ENCODE measurements around the gene ZNF557.

ZNF557 gene

GRCh38 chr19:7130043-7130442, 60.5 kb downstream of the ZNF557 start:
- no peak for DNase-seq

- no peak for DNase-seq
Observed at GRCh38 chr19:7132054-7132453, 62.6 kb downstream of the ZNF557 start.

GRCh38 chr19:7137120-7137519, 67.6 kb downstream of the ZNF557 start:
- no peak for DNase-seq
